ENCODE data around the gene ZNF566. TPM values are rescaled to one million over a fixed set of nuclear protein-coding genes. Genes with fewer than 3 reads are reported as not detected.

The ZNF566 gene
- total RNA-seq, 1 donor from 2014 or later, result 11.5 TPM

DNA sequence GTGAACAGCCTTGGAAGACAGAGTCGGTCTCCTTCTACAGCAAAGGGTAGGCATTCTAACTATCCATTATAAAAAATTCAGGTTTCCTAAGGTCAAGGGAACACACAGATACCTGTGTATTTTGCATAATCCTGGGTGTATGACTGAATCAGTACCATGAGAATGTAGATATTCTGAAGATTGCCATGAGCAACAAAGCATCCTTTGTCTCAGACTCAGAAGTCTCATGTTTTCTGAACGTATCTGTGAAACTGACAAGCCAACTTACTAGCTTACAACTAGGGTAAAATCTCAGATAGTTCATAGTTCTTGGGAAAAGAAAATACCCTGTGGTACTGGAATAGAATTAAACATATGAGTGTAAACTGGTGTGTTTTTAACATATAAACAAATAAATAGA is 6.5 kb downstream of the ZNF566 start:
- intact Hi-C loops (cut with DNase I), result loop anchor here (10.0 kb wide), 1 partner anchor 298 kb away; no protein-coding TSS in a partner anchor
- no peak for ATAC-seq
- no peak for DNase-seq (ENCODE audit: missing footprints)

DNA sequence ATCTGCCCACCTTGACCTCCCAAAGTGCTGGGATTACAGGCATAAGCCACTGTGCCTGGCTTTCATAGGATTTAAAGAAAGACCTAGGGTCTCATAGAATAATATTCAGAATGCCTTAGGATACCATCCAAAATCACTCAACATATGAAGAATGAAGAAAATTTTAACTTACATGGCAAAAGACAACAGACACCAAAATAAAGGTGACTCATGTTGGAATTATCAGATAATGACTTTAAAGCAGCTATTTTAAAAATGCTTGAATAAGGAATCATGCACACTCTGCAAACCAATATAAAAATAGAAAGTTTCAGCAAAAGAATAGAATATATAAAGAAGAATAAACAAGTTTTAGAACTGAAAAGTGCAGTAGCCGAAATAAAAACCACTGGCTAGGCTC is 29.3 kb downstream of the ZNF566 start:
- intact Hi-C loops (cut with DNase I), result no loop called here
- ATAC-seq, result no peak
- DNase-seq (ENCODE audit: missing footprints), result no peak

DNA sequence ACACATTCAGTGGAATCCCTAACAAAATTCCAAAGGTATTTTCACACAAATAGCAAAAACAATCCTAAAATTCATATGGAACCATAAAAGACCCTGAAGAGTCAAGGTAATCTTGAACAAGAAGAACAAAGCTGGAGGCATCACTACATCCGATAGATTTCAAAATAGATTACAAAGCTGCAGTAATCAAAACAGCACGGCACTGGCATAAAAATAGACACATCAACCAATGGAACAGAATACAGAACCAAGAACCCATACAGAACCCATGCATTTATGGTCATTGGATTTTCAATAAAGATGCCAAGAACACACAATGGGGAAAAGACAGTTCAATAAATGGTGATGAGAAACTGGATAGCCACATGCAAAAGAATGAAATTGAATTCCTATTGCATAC is 32.5 kb downstream of the ZNF566 start:
- DNase-seq (ENCODE audit: missing footprints) (no peak), ATAC-seq (no peak)
- intact Hi-C loops (cut with DNase I), result no loop called here

DNA sequence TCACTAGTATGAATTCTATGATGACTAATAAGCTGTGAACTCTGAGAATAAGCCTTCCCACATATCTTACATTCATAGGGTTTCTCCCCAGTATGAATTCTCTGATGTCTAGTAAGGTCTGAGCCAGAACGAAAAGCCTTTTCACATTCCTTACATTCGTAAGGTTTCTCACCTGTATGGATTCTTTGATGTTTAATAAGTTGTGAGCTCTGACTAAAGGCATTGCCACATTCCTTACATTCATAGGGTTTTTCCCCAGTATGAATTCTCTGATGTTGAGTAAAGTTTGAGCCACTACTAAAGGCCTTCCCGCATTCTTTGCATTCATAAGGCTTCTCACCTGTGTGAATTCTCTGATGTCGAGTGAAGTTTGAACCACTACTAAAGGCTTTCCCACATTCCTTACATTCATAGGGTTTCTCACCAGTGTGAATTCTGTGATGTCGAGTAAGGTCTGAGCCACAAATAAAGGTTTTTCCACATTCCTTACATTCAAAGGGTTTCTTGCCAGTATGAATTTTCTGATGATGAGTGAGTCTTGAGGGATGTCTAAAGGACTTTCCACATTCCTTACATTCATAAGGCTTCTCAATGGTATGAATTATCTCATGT is 40.2 kb downstream of the ZNF566 start:
- no peak for DNase-seq (ENCODE audit: missing footprints)
- intact Hi-C loops (cut with DNase I), result no loop called here
- no peak for ATAC-seq

DNA sequence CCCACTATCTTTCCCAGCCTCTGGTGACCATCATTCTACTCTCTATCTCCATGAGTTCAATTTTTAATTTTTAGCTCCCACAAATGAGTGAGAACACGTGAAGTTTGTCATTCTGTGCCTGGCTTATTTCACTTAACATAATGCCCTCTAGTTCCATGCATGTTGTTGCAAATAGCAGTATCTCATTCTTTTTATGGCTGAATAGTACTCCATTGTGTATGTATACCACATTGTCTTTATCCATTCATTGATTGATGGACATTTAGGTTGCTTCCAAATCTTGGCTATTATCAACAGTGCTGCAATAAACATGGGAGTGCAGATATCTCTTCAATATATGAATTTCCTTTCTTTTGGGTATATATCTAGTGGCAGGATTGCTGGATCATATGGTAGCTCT is 48.0 kb downstream of the ZNF566 start:
- no peak for DNase-seq (ENCODE audit: missing footprints)
- no peak for ATAC-seq
- intact Hi-C loops (cut with DNase I), result no loop called here

DNA sequence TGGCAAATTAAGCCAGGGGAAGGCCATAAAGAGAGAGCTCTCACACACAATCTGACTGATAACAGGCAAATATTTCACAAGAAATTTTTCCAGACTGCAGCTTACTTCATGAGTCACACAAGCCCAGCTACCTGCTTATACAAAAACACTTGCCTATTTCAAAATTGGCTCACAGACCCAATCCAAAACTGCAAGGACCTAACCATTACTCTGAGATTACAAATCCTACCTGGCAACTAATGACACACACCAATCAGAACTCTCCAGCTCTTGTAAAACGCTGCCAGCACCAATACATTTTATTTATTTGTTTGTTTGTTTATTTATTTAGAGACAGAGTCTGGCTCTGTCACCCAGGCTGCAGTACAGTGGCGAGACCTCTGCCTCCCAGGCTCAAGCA is 52.8 kb downstream of the ZNF566 start:
- DNase-seq (ENCODE audit: missing footprints) (no peak), ATAC-seq (no peak)
- intact Hi-C loops (cut with DNase I), result no loop called here

DNA sequence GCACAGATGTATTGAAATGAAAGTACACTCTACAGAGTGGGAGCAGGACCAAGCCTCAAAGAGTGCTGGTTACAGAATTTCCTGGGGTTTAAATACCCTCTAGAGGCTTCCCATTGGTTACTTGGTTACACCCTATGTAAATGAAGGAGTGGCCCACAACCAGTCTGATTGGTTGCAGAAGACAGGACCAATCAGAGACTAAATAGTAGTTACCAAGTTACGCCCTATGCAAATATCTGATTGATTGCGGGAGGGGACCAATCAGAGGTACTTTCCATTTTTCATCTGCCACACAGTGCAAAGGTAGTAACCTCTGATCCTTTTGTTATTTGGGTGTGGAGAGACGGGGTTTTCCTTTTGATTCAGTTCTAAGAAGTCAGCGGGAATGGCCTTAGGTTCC is 65.4 kb downstream of the ZNF566 start:
- ATAC-seq, result no peak
- intact Hi-C loops (cut with DNase I), result no loop called here

DNA sequence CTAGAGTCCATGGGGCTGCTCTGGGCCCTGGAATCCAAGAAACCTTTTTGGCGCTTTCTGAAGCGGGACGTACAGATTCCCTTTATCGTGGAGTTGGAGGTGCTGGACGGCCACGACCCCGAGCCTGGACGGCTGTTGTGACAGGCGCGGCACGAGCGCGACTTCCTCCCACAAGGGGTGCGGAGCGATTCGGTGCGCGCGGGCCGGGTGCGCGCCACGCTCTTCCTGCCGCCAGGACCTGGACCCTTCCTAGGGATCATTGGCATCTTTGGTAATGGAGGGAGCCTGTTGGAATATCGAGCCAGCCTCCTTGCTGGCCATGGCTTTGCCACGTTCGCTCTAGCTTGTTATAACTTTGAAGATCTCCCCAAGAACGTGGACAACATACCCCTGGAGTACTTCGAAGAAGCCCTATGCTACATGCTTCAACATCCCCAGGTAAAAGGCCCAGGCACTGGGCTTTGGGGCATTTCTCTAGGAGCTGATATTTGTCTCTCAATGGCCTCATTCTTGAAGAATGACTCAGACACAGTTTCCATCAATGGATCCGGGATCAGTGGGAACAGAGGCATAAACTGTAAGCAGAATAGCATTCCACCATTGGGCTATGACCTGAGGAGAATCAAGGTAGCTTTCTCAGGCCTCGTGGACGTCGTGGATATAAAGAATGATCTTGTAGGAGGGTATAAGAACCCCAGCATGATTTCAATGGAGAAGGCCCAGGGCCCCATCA is 67.4 kb downstream of the ZNF566 start:
- no peak for DNase-seq (ENCODE audit: missing footprints)

More for the DNA sequence above, 65.4 kb downstream of the ZNF566 start:
- no peak for DNase-seq (ENCODE audit: missing footprints)

DNA sequence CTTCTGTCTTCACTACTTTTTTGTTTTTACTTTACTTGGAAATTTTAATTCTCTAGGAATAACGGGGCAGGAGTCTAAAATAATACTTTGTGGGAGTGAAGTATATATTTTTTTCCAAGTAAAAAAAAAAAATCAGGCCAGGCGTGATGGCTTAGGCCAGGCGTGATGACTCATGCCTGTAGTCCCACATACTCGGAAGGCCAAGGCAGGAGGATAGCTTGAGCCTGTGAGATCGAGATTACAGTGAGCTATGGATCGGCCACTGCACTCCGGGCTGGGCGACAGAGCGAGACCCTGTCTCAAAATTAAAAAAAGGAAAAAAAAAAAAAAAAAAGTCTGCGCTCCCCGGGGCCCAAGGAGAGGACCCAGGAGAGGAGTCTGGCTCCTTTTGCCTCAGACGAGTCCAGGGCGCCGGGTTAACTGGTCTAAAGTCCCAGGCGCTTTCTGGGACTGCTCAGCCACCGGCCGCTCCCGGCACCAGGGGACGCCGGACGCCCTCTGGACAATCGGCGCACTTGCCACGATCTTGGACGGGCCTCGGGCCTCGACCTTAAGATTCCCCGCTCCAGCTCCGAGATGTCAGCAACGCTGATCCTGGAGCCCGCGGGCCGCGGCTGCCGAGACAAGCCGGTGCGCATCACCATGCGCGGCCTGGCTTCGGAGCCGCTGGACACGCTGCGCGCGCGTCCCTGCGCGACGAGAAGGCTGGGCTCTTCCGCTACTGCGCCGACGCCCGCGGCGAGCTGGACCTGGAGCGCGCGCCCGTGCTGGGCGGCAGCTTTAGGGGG is 68.2 kb downstream of the ZNF566 start:
- ATAC-seq (peak; percentile 32), DNase-seq (ENCODE audit: missing footprints) (no peak)
- intact Hi-C loops (cut with DNase I), result no loop called here

More for the DNA sequence above, 67.4 kb downstream of the ZNF566 start:
- ATAC-seq, result no peak
- intact Hi-C loops (cut with DNase I), result no loop called here

DNA sequence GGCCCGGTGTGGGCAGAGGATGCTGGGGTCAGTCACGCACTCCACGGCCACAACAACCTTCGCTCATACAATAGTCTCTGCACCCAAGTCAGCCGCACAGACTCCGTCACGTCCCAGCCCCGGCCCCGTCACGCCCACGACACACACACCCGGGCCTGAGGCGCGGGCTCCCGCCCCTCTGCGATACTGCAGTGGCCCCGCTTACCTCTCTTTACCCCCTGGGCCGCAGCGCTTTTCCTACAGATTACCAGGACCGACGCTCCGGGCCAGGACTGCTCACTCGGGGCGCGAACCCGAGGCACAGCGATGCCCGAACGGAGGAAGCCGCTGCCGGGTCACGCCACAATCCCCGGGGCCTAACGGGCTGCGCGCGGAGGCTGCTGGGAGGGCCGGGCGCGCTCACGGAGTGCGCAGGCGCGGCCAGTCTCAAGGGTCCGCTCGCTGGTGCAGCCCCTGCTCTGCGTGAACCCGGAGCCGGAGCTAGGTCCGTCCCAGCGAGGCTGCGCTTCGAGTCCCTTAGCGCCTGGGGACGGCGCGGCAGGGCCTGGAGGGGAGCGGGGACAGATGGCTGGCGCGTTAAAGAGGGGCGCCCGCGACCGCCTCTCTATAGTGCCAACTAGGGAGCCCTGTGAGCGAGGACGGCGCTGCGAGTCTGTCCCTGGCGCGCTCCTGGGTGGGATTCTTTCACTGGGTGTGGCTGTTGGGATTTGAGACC is 70.9 kb downstream of the ZNF566 start, which contains the start of gene ZFP82:
ZFP82 (minus strand) TSS at position 358 of the 715 bp plus-strand sequence. CDS start 8,855 bp downstream, outside the sequence.
- intact Hi-C loops (cut with DNase I), result loop anchor here (5.0 kb wide), 1 partner anchor 69 kb away; the partner anchor contains the start of gene ZNF566
- peak; percentile 91 for DNase-seq (ENCODE audit: missing footprints)
- peak; percentile 99 for ATAC-seq

DNA sequence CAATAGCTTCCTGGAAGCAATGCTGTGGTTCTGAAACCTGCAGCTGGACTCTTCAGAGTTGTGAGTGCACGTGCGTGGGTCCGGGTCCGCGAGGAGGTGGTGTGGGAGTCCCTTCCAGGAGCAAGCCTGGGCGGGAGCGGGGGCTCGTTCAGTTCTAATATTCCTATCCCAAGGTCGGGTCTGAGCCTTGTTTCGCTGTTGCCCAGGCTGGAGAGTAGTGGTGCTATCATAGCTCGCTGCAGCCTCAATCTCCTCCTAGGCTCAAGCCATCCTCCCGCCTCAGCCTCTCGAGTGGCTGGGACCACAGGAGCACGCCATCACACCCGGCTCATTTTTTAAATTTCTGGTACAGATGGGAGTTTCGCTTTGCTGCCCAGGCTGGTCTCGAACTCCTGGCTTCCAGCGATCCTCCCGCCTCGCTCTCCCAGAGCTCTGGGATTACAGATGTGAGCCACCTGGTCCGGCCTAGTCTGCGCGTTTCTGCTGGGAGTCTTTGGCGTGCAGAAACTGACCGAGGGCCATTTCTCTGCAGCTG is 71.5 kb downstream of the ZNF566 start:
- intact Hi-C loops (cut with DNase I), result loop anchor here (5.0 kb wide), 1 partner anchor 69 kb away; the partner anchor contains the start of gene ZNF566
- DNase-seq (ENCODE audit: missing footprints), result no peak
- no peak for ATAC-seq

DNA sequence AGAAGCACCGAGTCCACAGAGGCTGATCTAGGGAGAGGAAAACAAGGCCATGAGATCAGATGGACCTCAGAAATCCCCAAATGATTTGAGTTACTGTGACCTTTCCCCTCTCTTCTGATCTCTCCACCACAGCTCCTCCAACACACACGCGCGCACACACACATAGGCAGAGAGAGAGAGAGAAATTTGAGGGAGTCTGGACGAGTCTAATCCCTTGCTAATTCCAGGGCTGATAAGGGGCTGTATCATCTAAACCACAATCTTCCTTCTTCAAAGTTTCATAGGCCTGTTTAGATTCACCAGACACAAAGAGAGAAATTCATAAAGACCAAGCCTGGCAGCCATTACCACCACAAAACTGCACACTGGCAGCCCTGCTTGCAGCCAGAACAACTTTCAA is 79.5 kb downstream of the ZNF566 start:
- DNase-seq (ENCODE audit: missing footprints), result no peak
- no peak for ATAC-seq
- intact Hi-C loops (cut with DNase I), result no loop called here

DNA sequence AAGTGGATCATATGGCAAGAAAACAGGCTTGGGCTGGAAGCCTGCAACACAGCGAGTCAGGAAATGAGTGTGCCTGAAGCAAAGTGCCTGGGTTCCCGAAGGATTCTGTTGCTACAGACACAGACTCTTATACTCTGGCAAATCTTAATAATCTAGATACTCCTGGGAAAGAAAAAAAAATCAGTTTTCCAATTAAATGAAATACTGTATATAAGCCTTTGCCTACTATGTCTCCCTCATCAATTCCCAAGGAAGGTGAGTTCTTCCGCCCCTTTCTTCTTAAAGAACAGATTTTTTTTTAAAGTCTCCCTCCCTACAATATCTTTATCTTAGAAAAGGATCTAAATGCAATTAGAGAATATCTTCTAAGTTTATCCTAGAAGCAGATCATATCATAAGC is 81.3 kb downstream of the ZNF566 start:
- ATAC-seq (no peak), DNase-seq (ENCODE audit: missing footprints) (no peak)
- intact Hi-C loops (cut with DNase I), result no loop called here

DNA sequence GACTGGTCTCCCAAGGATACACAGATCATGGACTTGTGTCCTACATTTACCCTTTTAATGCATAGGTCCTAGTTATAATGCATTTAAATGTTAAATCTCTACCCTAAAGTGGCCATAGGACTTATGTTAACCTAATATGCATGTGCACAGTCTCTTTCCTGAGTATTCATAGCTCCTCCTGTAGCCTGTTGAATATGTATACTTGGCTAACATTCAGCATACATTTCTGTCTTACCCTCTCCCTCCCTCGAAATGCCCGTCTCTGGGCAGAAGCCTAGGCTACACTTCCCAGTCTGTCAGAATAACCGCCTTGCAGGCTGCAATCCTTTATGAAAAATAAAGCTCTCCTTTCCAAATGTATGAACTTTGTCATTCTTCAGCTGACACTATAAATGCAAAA is 84.9 kb downstream of the ZNF566 start:
- no peak for ATAC-seq
- intact Hi-C loops (cut with DNase I), result no loop called here
- DNase-seq (ENCODE audit: missing footprints), result no peak

DNA sequence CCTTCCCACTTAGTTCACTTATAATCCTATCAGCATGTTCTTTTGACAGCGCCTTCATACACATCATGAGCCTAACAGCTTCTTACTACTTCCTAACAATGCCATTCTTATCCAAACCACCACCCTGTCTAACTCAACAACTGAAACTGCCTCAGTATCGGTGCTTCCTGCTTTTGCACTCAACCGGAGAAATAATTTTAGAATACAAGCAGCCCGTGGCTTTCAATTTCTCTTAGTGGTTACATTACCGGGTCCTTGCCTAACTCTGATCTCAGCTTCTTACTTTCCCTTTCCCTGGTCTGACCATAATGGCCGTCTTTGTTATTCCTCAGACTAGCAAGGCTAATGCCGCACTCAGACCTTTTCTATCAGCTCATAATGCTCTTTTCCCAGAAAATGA is 87.9 kb downstream of the ZNF566 start:
- DNase-seq (ENCODE audit: missing footprints) (no peak), ATAC-seq (no peak)
- intact Hi-C loops (cut with DNase I), result no loop called here

DNA sequence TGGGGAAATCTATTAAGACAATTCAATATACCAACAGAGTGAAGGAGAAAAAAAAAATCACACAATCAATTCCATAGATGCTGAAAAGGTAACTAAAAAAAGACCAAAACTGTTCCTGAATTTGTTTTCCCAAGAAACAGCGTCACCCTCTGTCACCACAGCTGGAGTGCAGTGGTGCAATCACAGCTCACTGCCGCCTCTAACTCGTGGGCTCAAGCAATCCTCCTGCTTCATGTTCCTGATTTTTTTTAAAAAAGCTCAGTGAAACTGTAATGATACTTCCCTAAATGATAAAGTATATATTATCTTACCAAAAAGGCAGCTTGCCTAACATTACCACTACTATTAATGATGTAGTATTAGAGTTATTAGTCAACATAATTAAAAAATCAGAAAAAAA is 90.8 kb downstream of the ZNF566 start:
- ATAC-seq (no peak), DNase-seq (ENCODE audit: missing footprints) (no peak)
- intact Hi-C loops (cut with DNase I), result no loop called here
